ENCODE data around the gene TBC1D8.
"Not testable (repeated sequence)": the region's sequence is repeated elsewhere in the genome, so short reads cannot be mapped to it uniquely, and the experiment has no call there.

The TBC1D8 gene

GRCh38 chr2:101179982-101180381, 28.8 kb upstream of the TBC1D8 start:
- no peak overlapping the region for H3K4me3 ChIP-seq (ENCODE audit: low read depth, low read length)
- TF ChIP-seq CTCF (IDR thresholded peaks at IDR 0.05; ENCODE audit: low read depth, low read length): no peak
- in situ Hi-C loops (cut with HindIII; ENCODE audit: low sequenced_read_pairs): no loop called here

GRCh38 chr2:101176803-101177202, 25.6 kb upstream of the TBC1D8 start:
- no peak overlapping the region for H3K4me3 ChIP-seq (ENCODE audit: low read depth, low read length)
- no peak for DNase-seq (ENCODE audit: low read depth, low spot score)
- in situ Hi-C loops (cut with HindIII; ENCODE audit: low sequenced_read_pairs): no loop called here
- TF ChIP-seq CTCF (IDR thresholded peaks at IDR 0.05; ENCODE audit: low read depth, low read length): no peak

More at GRCh38 chr2:101179982-101180381, 28.8 kb upstream of the TBC1D8 start:
- DNase-seq (ENCODE audit: low read depth, low spot score): no peak

- no peak overlapping the region for H3K4me3 ChIP-seq (ENCODE audit: low read depth, low read length)
- no peak for DNase-seq (ENCODE audit: low read depth, low spot score)
- in situ Hi-C loops (cut with HindIII; ENCODE audit: low sequenced_read_pairs): no loop called here
- TF ChIP-seq CTCF (IDR thresholded peaks at IDR 0.05; ENCODE audit: low read depth, low read length): no peak
These were observed 24.8 kb upstream of the TBC1D8 start for GRCh38 chr2:101175991-101176390.

- in situ Hi-C loops (cut with HindIII; ENCODE audit: low sequenced_read_pairs): no loop called here
- no peak for TF ChIP-seq CTCF (IDR thresholded peaks at IDR 0.05; ENCODE audit: low read depth, low read length)
- no peak for DNase-seq (ENCODE audit: low read depth, low spot score)
- H3K4me3 ChIP-seq (ENCODE audit: low read depth, low read length): no peak overlapping the region
These were observed 22.6 kb upstream of the TBC1D8 start for GRCh38 chr2:101173707-101174295.

- DNase-seq (ENCODE audit: low read depth, low spot score); in situ Hi-C loops (cut with HindIII; ENCODE audit: low sequenced_read_pairs); H3K4me3 ChIP-seq (ENCODE audit: low read depth, low read length): not testable (repeated sequence)
These were observed 18.6 kb upstream of the TBC1D8 start for GRCh38 chr2:101169822-101170221.

- in situ Hi-C loops (cut with HindIII; ENCODE audit: low sequenced_read_pairs): no loop called here
These were observed 17.5 kb upstream of the TBC1D8 start for GRCh38 chr2:101168706-101169105.

GRCh38 chr2:101167532-101167931, 16.4 kb upstream of the TBC1D8 start:
- in situ Hi-C loops (cut with HindIII; ENCODE audit: low sequenced_read_pairs); H3K4me3 ChIP-seq (ENCODE audit: low read depth, low read length); DNase-seq (ENCODE audit: low read depth, low spot score): not testable (repeated sequence)

More at GRCh38 chr2:101168706-101169105, 17.5 kb upstream of the TBC1D8 start:
- DNase-seq (ENCODE audit: low read depth, low spot score): no peak
- no peak for TF ChIP-seq CTCF (IDR thresholded peaks at IDR 0.05; ENCODE audit: low read depth, low read length)
- H3K4me3 ChIP-seq (ENCODE audit: low read depth, low read length): no peak overlapping the region

- no peak for DNase-seq (ENCODE audit: low read depth, low spot score)
- in situ Hi-C loops (cut with HindIII; ENCODE audit: low sequenced_read_pairs): no loop called here
- H3K4me3 ChIP-seq (ENCODE audit: low read depth, low read length): no peak overlapping the region
- TF ChIP-seq CTCF (IDR thresholded peaks at IDR 0.05; ENCODE audit: low read depth, low read length): no peak
These were observed 12.8 kb upstream of the TBC1D8 start for GRCh38 chr2:101164021-101164420.

All from astrocyte of the spinal cord (primary cell).